ENCODE results near the gene DTNBP1.

The DTNBP1 gene

GRCh38 chr6:15533379-15534026 is 129.3 kb downstream of the DTNBP1 start:
- H3K4me3 ChIP-seq (replicated peaks in 1 of 2; ENCODE audit: low read depth in 2 of 2, low read length in 2 of 2): no peak overlapping the region
- no peak for TF ChIP-seq CTCF (IDR thresholded peaks at IDR 0.05; ENCODE audit: low read depth, low read length)
- DNase-seq (ENCODE audit: low read depth in 2 of 2): no peak

GRCh38 chr6:15531973-15532372 is 130.9 kb downstream of the DTNBP1 start:
- no peak for DNase-seq (ENCODE audit: low read depth in 2 of 2)
- TF ChIP-seq CTCF (IDR thresholded peaks at IDR 0.05; ENCODE audit: low read depth, low read length): no peak
- H3K4me3 ChIP-seq (replicated peaks in 1 of 2; ENCODE audit: low read depth in 2 of 2, low read length in 2 of 2): no peak overlapping the region

GRCh38 chr6:15530411-15530810 is 132.4 kb downstream of the DTNBP1 start:
- TF ChIP-seq CTCF (IDR thresholded peaks at IDR 0.05; ENCODE audit: low read depth, low read length): no peak
- no peak for DNase-seq (ENCODE audit: low read depth in 2 of 2)
- no peak overlapping the region for H3K4me3 ChIP-seq (replicated peaks in 1 of 2; ENCODE audit: low read depth in 2 of 2, low read length in 2 of 2)

DNA sequence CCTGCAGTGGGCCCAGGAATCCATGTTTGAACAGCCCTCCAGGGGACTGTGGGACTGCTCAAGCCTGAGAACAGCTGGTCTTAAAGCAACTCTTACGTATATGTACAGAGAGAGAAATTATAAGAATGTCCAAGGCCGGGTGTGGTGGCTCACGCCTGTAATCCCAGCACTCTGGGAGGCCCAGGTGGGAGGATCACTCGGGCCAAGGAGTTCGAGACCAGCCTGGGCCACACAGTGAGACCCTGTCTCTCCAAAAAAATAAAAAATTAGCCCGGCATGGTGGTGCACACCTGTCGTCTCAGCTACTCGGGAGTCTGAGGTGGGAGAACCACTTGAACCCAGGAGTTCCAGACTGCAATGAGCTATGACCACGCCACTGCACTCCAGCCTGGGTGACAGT is 134.0 kb downstream of the DTNBP1 start:
- H3K4me3 ChIP-seq (replicated peaks in 1 of 2; ENCODE audit: low read depth in 2 of 2, low read length in 2 of 2): no peak overlapping the region
- no peak for DNase-seq (ENCODE audit: low read depth in 2 of 2)
- TF ChIP-seq CTCF (IDR thresholded peaks at IDR 0.05; ENCODE audit: low read depth, low read length): no peak

GRCh38 chr6:15527838-15528617 is 134.8 kb downstream of the DTNBP1 start:
- no peak for TF ChIP-seq CTCF (IDR thresholded peaks at IDR 0.05; ENCODE audit: low read depth, low read length)
- H3K4me3 ChIP-seq (replicated peaks in 1 of 2; ENCODE audit: low read depth in 2 of 2, low read length in 2 of 2): no peak overlapping the region
- peak in 1 of 2 donors; percentile 25 for DNase-seq (ENCODE audit: low read depth in 2 of 2)

GRCh38 chr6:15526212-15526701 is 136.6 kb downstream of the DTNBP1 start:
- no peak overlapping the region for H3K4me3 ChIP-seq (replicated peaks in 1 of 2; ENCODE audit: low read depth in 2 of 2, low read length in 2 of 2)
- DNase-seq (ENCODE audit: low read depth in 2 of 2): no peak
- no peak for TF ChIP-seq CTCF (IDR thresholded peaks at IDR 0.05; ENCODE audit: low read depth, low read length)
